NCI-H1092 treated with DMSO at 0.1 percent for 48 hours (cell line): ENCODE measurements around the gene GP2.

Source experiments
- DNase-seq: peaks from one replicate; lab custom pipeline; 2025; lab: John Stamatoyannopoulos, UW

The GP2 gene

DNA sequence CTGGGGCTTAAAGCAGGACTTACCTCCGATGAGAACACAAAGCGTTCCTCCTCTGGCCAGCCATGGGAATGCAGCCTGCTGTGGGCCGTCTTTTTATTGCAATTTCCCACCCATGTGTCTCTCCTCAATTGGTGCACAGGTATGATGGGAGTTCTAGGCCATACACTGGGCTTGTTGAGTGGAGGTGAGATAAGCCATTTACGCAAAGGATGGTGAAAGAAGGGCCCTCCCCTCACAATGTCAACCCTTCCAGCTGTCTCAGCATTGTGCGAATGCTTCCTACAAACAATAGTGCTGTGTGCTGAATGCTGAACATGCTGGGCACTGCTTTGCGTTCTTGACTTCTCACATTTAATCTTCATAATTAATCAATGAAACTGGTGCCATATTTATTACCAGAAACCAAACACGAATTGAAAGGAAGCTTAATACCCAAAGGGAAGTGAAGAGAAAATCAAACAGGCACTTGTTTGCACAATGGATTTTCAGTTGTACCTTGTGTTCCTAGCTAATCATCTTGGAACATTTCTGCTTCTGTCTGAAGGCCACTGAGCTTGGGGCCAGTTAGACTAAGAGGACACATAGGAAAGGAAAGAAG, at the start of gene GP2:
TSS of gene GP2 (minus strand) at position 70 of the 598 bp plus-strand sequence. CDS start 1,082 bp downstream, outside the sequence.
- peak; percentile 46 for DNase-seq

DNA sequence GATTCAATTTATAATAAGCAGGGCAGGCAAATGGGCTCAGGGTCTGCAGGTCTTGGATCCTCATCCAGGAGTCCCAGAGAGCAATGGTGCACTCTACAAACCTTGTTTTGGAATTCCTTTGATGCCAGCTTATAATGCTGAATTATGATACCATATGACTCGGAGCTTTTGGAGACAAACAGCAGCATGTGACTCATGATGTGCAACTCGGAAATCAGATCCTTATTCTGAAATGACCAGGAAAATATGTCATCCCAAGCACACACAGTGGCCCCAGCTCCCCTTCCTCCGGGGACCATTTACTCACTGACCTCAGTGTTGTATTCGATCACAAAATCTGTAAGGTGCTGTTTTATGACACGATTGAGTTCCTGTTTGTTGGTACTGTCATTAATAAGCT, 45.4 kb upstream of the GP2 start:
- DNase-seq = no peak

DNA sequence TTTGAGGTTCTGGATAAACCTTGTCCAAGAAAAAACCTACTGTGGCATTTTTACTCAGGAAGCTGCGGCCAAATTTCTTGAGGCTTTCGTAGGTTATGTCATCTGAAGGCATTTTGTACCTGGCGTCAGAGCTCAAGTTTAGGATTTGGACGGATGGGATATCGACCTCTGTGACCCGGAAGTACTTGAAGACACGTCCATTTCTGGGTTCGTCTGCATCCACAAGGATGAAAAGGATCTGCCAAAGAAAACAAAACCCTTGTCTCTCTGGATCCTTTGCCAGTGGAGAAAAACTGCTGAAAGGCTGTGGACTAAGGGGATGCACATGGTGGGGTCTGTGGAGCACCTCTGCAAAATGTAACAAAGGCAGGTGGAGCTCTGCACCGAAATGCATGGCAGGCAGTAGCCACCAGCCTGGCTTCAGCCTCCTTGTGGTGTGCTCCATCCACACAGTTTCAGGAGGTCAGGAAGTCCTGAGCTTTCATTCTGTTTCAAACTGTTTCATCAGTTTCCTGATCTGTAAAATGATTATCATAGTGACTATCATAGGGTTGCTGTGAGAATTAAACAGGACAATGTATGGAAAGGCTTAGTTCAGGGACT, 42.2 kb upstream of the GP2 start:
- DNase-seq = no peak

DNA sequence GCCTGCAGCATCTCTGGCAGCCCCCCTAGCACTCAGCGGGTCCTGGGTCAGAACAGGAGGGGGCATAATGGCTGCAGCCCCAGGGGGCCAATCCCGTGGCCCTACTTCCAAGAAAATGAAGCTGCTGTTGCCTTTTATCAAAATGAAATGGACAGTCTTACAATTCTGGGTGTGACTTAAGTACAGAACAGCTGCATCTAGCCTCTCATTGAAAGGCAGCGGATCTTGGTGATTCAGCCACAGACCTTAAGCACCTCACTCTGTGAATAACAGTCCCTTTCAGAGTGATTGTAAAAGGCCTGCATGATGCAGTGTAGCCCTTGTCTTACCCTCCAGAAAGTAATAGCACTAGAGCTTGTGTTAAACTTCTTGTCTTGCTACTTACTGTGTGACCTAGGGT, 36.7 kb upstream of the GP2 start:
- DNase-seq = no peak

DNA sequence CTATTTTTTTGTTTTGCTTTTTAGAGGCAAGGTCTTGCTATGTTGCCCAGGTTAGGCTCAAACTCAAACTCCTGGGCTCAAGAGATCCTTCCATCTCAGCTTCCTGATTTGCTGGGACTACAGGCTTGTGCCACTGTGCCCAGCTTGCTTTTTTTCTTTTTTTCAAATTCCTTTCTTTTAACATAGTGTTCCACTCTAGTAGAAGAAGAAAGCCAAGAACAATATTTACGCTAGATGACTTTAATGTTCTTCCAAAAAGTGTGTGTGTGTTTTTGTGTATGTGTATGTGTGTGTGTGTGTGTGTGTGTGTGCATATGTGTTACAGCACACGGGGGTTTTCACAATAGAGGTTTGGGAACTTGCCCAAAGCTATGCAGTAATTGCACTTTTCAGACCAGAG, 35.9 kb upstream of the GP2 start:
- DNase-seq = no peak

DNA sequence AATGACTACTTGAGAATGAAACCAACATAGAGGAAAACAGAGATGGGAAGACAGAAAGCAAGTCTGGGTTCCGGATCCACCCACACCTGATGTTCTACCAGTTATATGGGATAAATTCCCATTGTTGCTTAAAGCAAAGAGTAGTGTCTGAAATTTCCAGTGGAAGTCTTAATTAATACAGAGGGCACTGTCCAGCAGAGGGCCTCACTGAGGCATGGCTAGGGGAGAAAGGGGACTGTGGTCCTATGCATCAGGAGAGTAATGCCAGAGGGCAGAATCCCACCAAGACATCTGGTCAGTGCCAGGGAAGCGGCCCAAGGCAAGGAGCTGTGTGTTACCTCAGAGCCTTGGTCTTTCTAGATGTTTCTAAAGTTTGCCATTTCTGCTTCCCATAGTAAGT, 32.7 kb upstream of the GP2 start:
- no peak for DNase-seq

DNA sequence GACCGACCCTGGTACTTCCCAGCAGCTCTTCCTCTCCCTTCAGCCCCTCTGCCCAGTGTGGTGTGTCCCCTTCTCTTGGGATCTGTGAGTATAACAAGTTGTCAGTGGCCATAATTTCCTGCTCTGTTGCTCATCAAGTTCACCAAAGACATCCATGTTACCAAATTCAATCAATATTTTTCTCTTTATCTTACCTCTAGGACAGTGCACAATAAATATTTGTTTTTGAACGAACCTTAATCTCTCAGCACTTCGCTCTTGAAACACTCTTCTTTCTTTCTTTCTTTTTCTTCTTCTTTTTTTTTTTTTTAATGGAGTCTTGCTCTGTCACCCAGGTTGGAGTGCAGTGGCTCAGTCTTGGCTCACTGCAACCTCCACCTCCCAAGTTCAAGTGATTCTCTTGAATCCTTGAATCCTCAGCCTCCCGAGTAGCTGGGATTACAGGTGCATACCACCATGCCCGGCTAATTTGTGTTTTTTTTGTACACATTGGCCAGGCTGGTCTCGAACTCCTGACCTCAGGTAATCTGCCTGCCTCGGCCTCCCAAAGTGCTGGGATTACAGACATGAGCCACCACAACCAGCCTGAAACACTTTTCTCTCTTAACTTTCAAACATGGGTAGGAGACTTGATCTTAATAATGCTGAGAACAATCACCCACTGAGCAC, 27.9 kb upstream of the GP2 start:
- no peak for DNase-seq

DNA sequence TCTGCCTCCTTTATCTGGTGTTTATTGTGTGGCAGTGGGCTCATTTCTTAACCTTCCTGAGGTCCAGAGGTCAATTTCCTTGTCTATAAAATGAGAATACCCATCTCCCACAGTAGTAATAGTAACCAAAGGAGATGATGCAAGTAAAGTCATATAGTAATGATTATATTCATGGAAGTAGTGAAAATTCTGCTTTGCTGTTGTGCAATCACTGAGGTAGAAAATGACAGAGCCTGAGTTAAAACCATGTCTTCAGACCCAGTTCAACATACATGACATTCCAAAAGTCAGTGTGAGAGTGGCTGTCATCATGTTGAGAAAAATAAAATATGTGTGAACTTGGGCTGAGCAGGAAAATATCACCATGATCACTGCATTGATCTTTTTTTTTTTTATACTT, 26.1 kb upstream of the GP2 start:
- DNase-seq = no peak

DNA sequence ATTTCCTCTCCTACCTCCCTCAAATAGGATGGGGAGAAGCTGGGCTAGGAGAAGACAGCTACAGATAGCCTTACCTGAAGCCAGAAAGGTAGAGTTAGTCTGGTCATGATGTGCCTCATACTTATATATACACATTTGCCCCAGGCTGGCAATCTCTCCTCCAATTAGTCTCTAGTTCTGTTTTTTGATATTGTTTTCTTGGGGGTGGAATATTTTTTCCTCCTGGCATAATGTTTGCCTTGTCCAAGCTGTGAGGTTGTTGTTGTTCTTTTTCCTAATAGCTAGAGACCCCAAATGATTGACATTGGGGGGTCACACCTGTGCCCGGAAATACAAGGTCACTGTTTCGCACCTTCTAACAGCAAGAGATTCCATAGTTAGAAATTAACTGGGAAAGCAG, 25.3 kb upstream of the GP2 start, which contains the start of gene UMOD:
TSS of gene UMOD (minus strand) at position 101 of the 400 bp plus-strand sequence. CDS start 1,978 bp downstream, outside the sequence.
- DNase-seq = no peak

DNA sequence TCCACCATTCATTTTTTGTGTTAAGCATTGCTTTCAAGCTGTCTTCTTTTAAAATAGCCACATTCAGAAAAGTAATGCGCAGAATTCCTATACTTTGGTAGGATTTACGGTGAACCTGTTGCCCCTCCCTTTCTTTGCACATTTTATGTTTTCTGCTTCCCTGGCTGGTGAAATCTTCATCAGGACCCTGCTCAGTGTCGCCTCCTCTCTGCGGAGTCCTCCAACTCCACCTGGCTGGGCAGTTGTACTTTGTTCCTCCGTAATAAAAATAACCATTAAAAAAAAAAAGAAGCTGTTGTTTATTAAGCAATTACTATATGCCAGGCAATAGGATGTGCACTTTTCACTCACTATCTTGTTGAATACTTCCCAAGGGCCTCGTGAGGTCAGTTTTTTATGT, 22.3 kb upstream of the GP2 start:
- DNase-seq = no peak

DNA sequence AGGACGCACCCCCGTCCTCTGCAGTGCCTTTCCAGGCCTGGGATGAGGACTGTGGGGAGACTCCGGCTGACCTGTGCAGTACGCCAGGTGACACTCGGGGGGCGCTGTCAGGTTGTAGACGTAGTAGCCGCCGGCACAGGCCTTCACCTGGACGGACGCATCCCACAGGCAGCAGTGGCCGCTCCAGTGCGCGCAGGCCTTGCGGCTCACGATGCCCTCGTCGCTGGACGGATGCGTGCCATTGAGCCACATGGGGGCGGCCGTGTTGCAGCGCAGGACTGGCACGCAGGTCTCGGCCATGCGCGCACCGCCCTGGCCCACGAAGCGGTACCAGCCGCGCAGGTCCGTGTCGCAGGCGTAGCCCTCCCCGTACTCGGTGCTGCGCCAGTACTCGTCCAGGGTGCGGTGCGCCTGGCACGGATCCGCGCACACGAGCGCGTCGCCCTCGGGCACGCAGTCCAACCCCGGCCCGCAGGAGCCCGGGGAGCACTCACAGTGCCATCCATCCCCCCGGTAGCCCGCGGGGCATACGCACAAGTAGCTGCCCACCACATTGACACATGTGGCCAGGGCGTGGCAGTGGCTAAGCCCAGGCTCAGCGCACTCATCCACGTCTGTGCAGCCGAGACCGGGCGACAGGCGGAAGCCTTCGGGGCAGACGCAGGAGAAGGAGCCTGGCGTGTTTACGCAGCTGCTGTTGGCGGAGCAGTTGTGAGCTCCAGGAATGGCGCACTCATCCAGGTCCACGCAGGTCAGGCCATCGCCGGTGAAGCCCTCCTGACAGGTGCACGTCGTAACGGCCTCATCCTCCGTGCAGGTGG, 21.3 kb upstream of the GP2 start:
- peak; percentile 48 for DNase-seq

DNA sequence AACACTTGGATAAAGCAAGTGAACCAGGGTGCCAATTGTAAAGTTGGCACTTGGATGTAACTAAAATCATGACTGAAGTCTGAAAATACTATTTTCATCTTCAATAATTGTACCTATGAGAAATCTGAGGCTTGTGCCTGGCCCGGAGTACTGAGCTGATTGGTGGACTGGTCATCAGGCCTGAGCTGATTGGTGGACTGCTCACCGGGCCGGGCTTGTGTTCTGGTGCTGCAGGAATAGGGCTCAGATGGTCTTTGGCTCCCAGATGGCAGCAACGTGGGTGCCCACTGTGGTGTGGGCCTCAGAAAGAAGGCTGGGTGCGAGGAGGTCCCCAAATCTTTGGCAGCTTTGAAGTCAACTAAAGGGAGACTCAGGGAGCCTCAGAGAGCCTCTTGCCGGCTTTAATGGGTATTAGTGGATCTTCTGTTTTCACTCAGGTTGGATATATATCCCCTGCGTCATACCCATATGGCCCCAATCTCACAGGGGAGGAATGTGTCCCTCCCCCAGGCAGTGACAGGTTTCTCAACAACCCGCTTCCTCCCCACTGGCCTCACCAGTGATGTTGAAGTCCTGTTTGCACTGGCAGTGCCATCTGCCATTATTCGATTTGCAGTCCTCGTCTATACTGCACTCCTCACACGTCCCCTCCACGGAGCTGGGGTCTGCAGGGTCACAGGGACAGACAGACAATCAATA, 20.5 kb upstream of the GP2 start:
- no peak for DNase-seq

DNA sequence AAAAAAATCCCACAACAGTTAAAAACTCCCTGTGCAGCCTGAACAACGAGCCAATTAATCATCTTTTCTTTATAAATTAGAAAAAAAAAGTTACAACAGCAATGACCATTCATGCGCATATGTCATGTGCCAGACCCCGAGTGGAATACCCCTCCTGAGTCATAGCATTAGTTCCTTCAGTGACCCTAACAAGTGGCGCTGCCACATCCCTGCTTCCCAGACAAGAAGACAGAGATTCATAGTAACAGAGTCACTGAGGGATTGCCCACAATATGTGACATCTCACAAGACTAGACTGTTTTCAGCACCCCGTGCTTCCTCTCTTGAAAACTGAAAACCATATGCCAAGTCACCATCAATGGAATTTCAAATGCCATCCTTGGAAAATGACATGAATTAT, 17.3 kb upstream of the GP2 start:
- no peak for DNase-seq

DNA sequence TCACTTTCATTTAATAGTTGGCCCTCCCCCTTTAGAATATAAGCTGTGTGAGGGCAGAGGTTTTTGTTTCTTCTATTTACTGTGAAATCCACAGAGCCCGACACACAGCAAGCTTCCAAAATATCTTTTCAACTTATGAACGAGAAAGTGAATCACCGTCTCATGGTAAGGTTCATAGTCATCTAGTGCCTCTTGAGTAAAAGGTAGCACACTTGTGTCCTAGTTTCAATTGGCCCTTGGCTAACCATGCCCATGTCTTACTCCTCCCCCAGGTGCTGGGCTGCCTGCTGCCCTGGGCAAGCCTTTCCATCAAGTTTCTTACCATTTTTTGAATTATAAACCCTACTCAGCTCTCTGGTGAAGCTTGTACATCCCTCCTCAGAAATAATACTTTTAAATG, 12.4 kb upstream of the GP2 start:
- no peak for DNase-seq

DNA sequence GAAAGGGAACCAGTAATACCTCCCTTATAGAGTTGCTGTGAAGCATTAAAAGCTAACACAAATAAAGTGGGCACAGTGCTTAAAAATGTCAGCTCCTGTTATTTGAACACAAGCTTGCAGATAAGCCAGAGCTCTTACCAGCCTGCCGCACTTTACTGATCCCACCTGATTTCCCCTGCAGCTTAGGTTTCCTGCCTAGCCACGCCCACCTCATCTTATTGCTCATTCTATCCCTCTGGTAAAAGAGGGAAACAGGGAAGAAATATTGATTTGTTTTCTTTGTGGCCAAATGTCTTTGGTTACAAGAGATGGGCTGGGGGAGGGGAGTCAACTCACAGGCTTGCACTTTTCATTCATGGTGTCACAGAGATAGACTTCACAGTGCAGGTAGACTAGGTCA, 9.6 kb upstream of the GP2 start:
- DNase-seq = no peak

DNA sequence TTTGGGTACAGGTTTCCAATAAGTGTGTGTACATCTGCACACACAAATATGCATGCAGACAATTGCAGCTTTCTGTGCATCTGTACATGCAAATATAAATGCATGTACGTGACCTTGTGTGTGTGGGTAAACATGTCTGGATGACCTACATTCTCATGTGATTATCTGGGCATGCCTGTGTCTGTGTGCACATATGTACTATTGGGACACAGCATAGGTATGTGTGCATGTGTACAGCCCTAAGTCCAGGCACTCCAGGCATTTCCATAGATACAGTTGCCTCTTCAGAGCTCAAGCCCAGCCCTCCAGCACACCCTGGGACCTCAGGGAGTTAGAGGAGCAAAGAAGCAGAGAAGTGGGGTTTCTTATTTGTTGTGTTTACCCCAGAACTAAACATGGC, 7.1 kb upstream of the GP2 start:
- no peak for DNase-seq

DNA sequence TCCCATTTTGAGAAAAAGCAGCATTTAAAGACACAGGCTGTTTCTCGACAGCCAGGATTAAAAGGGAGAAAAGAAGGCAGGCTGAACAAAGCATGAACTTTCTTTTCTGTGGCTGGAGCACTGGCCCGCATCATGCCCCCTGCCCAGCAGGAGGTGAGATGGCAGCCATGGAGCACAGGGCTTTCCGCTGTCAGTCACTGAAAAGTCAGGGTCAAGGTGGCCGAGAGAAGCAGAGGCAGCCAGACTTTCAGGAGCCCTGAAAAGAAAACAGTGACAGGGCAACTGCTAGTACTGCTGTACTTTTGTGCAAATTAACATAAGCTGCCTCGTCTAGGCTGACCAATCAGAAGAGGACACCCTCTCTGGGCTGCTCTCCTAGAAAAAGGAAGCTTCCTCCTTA, 5.8 kb upstream of the GP2 start:
- DNase-seq = no peak

DNA sequence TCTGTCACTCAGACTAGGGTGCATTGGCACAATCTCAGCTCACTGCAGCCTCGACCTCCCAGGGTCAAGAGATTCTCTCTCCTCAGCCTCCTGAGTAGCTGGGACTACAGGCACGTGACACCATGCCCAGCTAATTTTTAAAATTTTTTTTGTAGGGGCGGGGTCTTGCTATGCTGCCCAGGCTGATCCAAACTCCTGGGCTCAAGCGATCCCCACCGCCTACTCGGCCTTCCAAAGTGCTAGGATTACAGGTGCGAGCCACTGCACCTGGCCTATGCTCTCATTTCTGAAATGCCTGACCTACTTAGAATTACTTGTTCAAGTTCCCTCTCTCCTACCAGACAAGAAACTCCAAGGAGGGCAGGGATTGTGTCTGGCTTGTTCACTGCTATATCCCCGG, 5.1 kb upstream of the GP2 start:
- no peak for DNase-seq

DNA sequence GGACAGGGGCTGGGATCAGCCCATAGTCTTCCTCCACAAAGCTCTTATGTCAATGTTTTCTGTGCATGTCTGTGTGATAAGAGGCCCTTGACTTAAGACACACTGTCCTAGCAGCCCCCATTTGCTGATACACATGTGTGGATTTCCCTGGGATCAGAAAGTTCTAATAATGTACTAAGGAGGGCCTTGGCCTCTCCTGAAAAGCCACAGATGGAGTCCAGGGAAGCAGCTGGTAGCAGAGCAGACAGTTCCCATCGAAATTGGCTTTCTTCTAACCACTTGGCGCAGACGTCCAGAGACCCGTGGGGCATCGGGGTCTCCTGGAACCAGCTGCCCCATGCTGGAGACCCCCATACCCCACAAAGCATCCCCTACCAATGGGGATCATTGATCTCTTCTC, 4.3 kb upstream of the GP2 start:
- no peak for DNase-seq

DNA sequence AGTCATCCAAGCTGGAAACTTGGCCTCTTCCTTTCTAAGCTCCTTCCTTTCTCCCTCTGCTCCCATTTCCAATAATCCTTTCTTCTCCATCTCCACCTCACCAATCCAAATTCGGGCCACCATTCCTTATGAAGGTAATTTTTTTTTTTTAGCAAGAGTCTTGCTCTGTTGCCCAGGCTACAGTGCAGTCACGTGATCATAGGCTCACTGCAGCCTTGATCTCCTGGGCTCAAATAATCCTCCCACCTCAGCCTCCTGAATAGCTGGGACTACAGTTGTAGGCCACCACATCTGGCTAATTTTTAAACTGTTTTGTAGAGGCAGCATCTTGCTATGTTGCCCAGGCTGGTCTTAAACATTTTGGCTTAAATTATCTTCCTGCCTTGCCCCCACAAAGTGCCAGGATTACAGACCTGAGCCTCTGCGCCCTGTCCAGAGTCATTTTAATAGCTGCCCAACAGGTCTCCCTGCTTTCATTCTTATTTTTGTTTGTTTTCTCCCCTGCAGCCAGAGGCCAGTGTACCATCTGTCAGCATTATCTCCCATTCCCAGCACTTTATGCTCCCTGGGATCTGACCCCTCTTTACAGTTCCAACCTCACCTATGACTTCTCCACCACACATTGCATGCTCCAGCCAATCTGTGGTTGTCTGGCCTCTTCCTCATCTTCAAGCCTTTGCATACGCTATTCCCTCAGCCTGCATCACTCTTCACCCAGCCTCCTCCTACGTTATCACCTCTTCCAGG, 2.3 kb upstream of the GP2 start:
- no peak for DNase-seq

DNA sequence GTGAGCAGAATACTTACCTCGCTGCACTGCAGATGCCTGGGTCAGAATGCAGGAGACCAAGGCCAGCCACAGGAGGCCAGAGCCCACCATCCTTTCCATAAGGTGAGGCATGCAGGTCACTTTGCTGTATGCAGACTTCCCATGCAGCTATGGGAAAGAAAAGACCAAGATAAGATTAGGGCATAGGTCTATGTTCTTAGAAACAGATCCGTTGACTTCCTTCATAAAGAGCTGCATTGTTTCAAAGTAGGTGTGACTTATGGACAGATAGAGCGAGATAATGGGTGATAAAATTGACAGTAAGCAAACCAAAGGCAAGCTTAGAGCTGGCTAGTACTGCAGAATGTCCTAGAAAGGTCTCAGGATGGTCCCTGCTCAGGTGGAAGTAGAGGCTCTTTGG, 992 bp downstream of the GP2 start:
- DNase-seq = no peak
